HEK293 (cell line): ENCODE data around the gene RTN4IP1.
A peak's percentile ranks its signal among the peaks of the same experiment; 100 is the strongest.

Source experiments
- ELK4 ChIP-seq: IDR thresholded peaks from 2 replicates; pipeline ENCODE4 v1.6.1; 2011; ENCODE audit warnings: mild to moderate bottlenecking, low read depth, low read length, borderline replicate concordance
- HIC1 ChIP-seq: fragments of 450-650 bp; formaldehyde crosslinking; IDR thresholded peaks from 2 replicates; pipeline ENCODE4 v1.5.1; 2016; ENCODE audit warnings: missing biosample characterization, missing genetic modification characterization
- HOXD13 ChIP-seq: sonication (generic); formaldehyde crosslinking; IDR thresholded peaks from 2 replicates; pipeline ENCODE4 v1.8.0; 2022; ENCODE audit warnings: missing genetic modification reagents, borderline replicate concordance
- IKZF3 ChIP-seq: fragments of 450-650 bp; IDR thresholded peaks from 2 replicates; pipeline ENCODE4 v1.5.0; 2018; ENCODE audit warnings: missing biosample characterization, mild to moderate bottlenecking, missing genetic modification characterization, moderate library complexity
- PRDM1 ChIP-seq: fragments of 450-650 bp; formaldehyde crosslinking; IDR thresholded peaks from 2 replicates; pipeline ENCODE4; 2016; ENCODE audit warnings: missing biosample characterization, missing genetic modification characterization
- SCRT2 ChIP-seq: fragments of 450-650 bp; formaldehyde crosslinking; IDR thresholded peaks from 2 replicates; pipeline ENCODE4 v1.5.1; 2016; ENCODE audit warnings: missing biosample characterization, missing genetic modification characterization
- TRIM28 ChIP-seq: IDR thresholded peaks from 2 replicates; pipeline ENCODE4 v1.6.1; 2011; ENCODE audit warnings: low read length, control low read depth, borderline replicate concordance
- WT1 ChIP-seq: fragments of 450-650 bp; formaldehyde crosslinking; IDR thresholded peaks from 2 replicates; pipeline ENCODE4 v1.5.1; 2016; ENCODE audit warnings: missing biosample characterization, missing genetic modification characterization
- YY1 ChIP-seq: fragments of 450-650 bp; formaldehyde crosslinking; IDR thresholded peaks from 2 replicates; pipeline ENCODE4 v1.5.1; 2018; ENCODE audit warnings: missing biosample characterization, missing genetic modification characterization
- ZBTB21 ChIP-seq: fragments of 450-650 bp; formaldehyde crosslinking; IDR thresholded peaks from 2 replicates; pipeline ENCODE4 v1.5.1; 2017; ENCODE audit warnings: missing biosample characterization, missing genetic modification characterization
- ZBTB48 ChIP-seq: fragments of 450-650 bp; formaldehyde crosslinking; IDR thresholded peaks from 2 replicates; pipeline ENCODE4 v1.5.1; 2016; ENCODE audit warnings: missing biosample characterization, missing genetic modification characterization
- ZBTB6 ChIP-seq: fragments of 450-650 bp; formaldehyde crosslinking; IDR thresholded peaks from 2 replicates; pipeline ENCODE4 v1.5.1; 2017; ENCODE audit warnings: missing biosample characterization, missing genetic modification characterization
- ZBTB7A ChIP-seq: fragments of 450-650 bp; formaldehyde crosslinking; IDR thresholded peaks from 2 replicates; pipeline ENCODE4 v1.5.1; 2016; ENCODE audit warnings: low read depth, missing biosample characterization, missing genetic modification characterization
- ZBTB8A ChIP-seq: fragments of 450-650 bp; formaldehyde crosslinking; IDR thresholded peaks from 2 replicates; pipeline ENCODE4 v1.5.1; 2016; ENCODE audit warnings: missing biosample characterization, missing genetic modification characterization
- ZFP41 ChIP-seq: fragments of 450-650 bp; formaldehyde crosslinking; IDR thresholded peaks from 2 replicates; pipeline ENCODE4 v1.5.1; 2016; ENCODE audit warnings: missing biosample characterization, missing genetic modification characterization, borderline replicate concordance
- ZNF140 ChIP-seq: fragments of 450-650 bp; formaldehyde crosslinking; IDR thresholded peaks from 2 replicates; pipeline ENCODE4 v1.5.1; 2016; ENCODE audit warnings: missing biosample characterization, missing genetic modification characterization
- ZNF211 ChIP-seq: fragments of 450-650 bp; formaldehyde crosslinking; IDR thresholded peaks from 2 replicates; pipeline ENCODE4 v1.5.1; 2016; ENCODE audit warnings: low read depth, missing biosample characterization, missing genetic modification characterization
- ZNF23 ChIP-seq: fragments of 450-650 bp; formaldehyde crosslinking; IDR thresholded peaks from 2 replicates; pipeline ENCODE4 v1.5.1; 2016; ENCODE audit warnings: missing biosample characterization, missing genetic modification characterization, borderline replicate concordance
- ZNF274 ChIP-seq, 2 experiments: fragments of 200-500 bp in 1 of 2; fragments of 450-650 bp in 1 of 2; sonication (Bioruptor generic) in 1 of 2; formaldehyde crosslinking in 1 of 2; IDR thresholded peaks; 2 replicates each; pipeline versions ENCODE4 v1.5.1 to v1.6.1; 2014 to 2016; ENCODE audit warnings: borderline replicate concordance in 1 of 2, inconsistent platforms in 1 of 2, low read length in 1 of 2, missing biosample characterization in 1 of 2, missing genetic modification characterization in 1 of 2
- ZNF292 ChIP-seq: fragments of 450-650 bp; formaldehyde crosslinking; IDR thresholded peaks from 2 replicates; pipeline ENCODE4 v1.5.1; 2016; ENCODE audit warnings: low read depth, missing biosample characterization, missing genetic modification characterization, borderline replicate concordance
- ZNF37A ChIP-seq: fragments of 450-650 bp; IDR thresholded peaks from 2 replicates; pipeline ENCODE4 v1.5.1; 2018; ENCODE audit warnings: missing biosample characterization, missing genetic modification characterization
- ZNF416 ChIP-seq: fragments of 450-650 bp; formaldehyde crosslinking; IDR thresholded peaks from 2 replicates; pipeline ENCODE4 v1.5.1; 2016; ENCODE audit warnings: missing biosample characterization, missing genetic modification characterization
- ZNF426 ChIP-seq: fragments of 450-650 bp; formaldehyde crosslinking; IDR thresholded peaks from 2 replicates; pipeline ENCODE4 v1.5.1; 2017; ENCODE audit warnings: missing biosample characterization, missing genetic modification characterization, mild to moderate bottlenecking, inconsistent platforms, moderate library complexity
- ZNF433 ChIP-seq: fragments of 450-650 bp; formaldehyde crosslinking; IDR thresholded peaks from 2 replicates; pipeline ENCODE4 v1.5.1; 2016; ENCODE audit warnings: missing biosample characterization, missing genetic modification characterization, low read depth
- ZNF555 ChIP-seq: fragments of 450-650 bp; formaldehyde crosslinking; conservative IDR thresholded peaks from 2 replicates; pipeline ENCODE4 v1.5.1; 2017; ENCODE audit warnings: missing biosample characterization, mild to moderate bottlenecking, missing genetic modification characterization, inconsistent platforms
- ZNF558 ChIP-seq: fragments of 450-650 bp; formaldehyde crosslinking; IDR thresholded peaks from 2 replicates; pipeline ENCODE4 v1.5.1; 2016; ENCODE audit warnings: missing biosample characterization, missing genetic modification characterization
- ZNF600 ChIP-seq: fragments of 450-650 bp; formaldehyde crosslinking; IDR thresholded peaks from 2 replicates; pipeline ENCODE4 v1.5.1; 2016; ENCODE audit warnings: missing biosample characterization, missing genetic modification characterization
- ZNF701 ChIP-seq: fragments of 450-650 bp; formaldehyde crosslinking; IDR thresholded peaks from 2 replicates; pipeline ENCODE4 v1.5.1; 2016; ENCODE audit warnings: missing biosample characterization, missing genetic modification characterization
- ZNF76 ChIP-seq: fragments of 450-650 bp; formaldehyde crosslinking; IDR thresholded peaks from 2 replicates; pipeline ENCODE4; 2016; ENCODE audit warnings: low read depth, missing biosample characterization, missing genetic modification characterization, borderline replicate concordance
- ZNF785 ChIP-seq: fragments of 450-650 bp; formaldehyde crosslinking; IDR thresholded peaks from 2 replicates; pipeline ENCODE4 v1.5.1; 2016; ENCODE audit warnings: missing biosample characterization, missing genetic modification characterization
- ZNF791 ChIP-seq: fragments of 450-650 bp; formaldehyde crosslinking; IDR thresholded peaks from 2 replicates; pipeline ENCODE4 v1.5.1; 2016; ENCODE audit warnings: missing biosample characterization, missing genetic modification characterization
- ZNF792 ChIP-seq: fragments of 450-650 bp; formaldehyde crosslinking; IDR thresholded peaks from 2 replicates; pipeline ENCODE4 v1.5.1; 2016; ENCODE audit warnings: missing biosample characterization, missing genetic modification characterization
- ZNF830 ChIP-seq: fragments of 450-650 bp; IDR thresholded peaks from 2 replicates; pipeline ENCODE4 v1.5.0; 2018; ENCODE audit warnings: missing biosample characterization, missing genetic modification characterization, low read depth, mild to moderate bottlenecking, moderate library complexity
- ZSCAN16 ChIP-seq: fragments of 450-650 bp; formaldehyde crosslinking; IDR thresholded peaks from 2 replicates; pipeline ENCODE4 v1.5.1; 2016; ENCODE audit warnings: missing biosample characterization, missing genetic modification characterization
- TF ChIP-seq, protein P1 (sequence below): fragments of 450-650 bp; formaldehyde crosslinking; IDR thresholded peaks from 2 replicates; pipeline ENCODE4 v1.5.1; 2017; ENCODE audit warnings: missing biosample characterization, missing genetic modification characterization

Gene RTN4IP1

GRCh38 chr6:106629103-106629858, at the start of gene RTN4IP1, which contains the start of gene QRSL1 (continued):
- TF ChIP-seq ZBTB8A (tag by site-specific recombination) (peak; percentile 36; the same call in 1 of the 2 replicates), ZNF274 (IDR thresholded peaks at IDR 0.05; ENCODE audit: low read length) (no peak), ZNF274 (tag by site-specific recombination; IDR thresholded peaks at IDR 0.05; ENCODE audit: borderline replicate concordance) (no peak), ZNF37A (tag by site-specific recombination) (no peak), ZNF426 (no peak), WT1 (no peak), HOXD13 (CRISPR knock-in tag) (no peak), ZNF23 (tag by site-specific recombination) (no peak), ZNF792 (tag by site-specific recombination) (no peak), ZNF701 (tag by site-specific recombination) (no peak), ZBTB21 (no peak), ZNF791 (tag by site-specific recombination) (no peak), ZNF555 (tag by site-specific recombination) (no peak), ZBTB6 (0 out of 2 replicates have a peak, but pooled peaks have one; percentile 7), SCRT2 (no peak), YY1 (tag by site-specific recombination) (peak; percentile 96), ZFP41 (tag by site-specific recombination) (no peak), ZNF211 (tag by site-specific recombination) (no peak), ZNF76 (tag by site-specific recombination) (peak; percentile 65; the same call in 1 of the 2 replicates), ELK4 (no peak), TRIM28 (0 out of 2 replicates have a peak, but pooled peaks have one; percentile 68), ZNF600 (tag by site-specific recombination) (0 out of 2 replicates have a peak, but pooled peaks have one; percentile 28), ZNF785 (no peak), ZSCAN16 (tag by site-specific recombination) (no peak), ZBTB7A (tag by site-specific recombination) (no peak), ZNF830 (tag by site-specific recombination) (no peak), ZBTB48 (tag by site-specific recombination) (no peak), ZNF140 (tag by site-specific recombination) (0 out of 2 replicates have a peak, but pooled peaks have one; percentile 20), ZNF416 (no peak), IKZF3 (no peak), ZNF558 (tag by site-specific recombination) (no peak), ZNF433 (tag by site-specific recombination) (no peak), PRDM1 (tag by site-specific recombination) (peak; percentile 73), HIC1 (tag by site-specific recombination) (no peak), ZNF292 (tag by site-specific recombination) (no peak)
- TF ChIP-seq, protein P1, sequence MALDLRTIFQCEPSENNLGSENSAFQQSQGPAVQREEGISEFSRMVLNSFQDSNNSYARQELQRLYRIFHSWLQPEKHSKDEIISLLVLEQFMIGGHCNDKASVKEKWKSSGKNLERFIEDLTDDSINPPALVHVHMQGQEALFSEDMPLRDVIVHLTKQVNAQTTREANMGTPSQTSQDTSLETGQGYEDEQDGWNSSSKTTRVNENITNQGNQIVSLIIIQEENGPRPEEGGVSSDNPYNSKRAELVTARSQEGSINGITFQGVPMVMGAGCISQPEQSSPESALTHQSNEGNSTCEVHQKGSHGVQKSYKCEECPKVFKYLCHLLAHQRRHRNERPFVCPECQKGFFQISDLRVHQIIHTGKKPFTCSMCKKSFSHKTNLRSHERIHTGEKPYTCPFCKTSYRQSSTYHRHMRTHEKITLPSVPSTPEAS (tag by site-specific recombination), result no peak
